ENCODE data around the gene ZNF735. TPM values are rescaled to one million over a fixed set of nuclear protein-coding genes. Genes with fewer than 3 reads are reported as not detected.

Gene ZNF735
- total and polyA plus RNA-seq, 2 of the 8 experiments (the other 6 are each of a cell fraction or from before 2014, with no cell fraction given) = not detected

GRCh38 chr7:64174941-64175340 lies 32.1 kb upstream of the ZNF735 start (continued):
- no peak for TF ChIP-seq ZNF274 (IDR thresholded peaks at IDR 0.05; ENCODE audit: borderline replicate concordance, extremely low read depth, low read length)
- TF ChIP-seq ASH2L (IDR thresholded peaks at IDR 0.05; ENCODE audit: low read length) = no peak
